Mucosa of stomach (tissue), 1 donor: ENCODE data around the gene CAMSAP2.

Source experiments
- H3K27me3 ChIP-seq: one replicate; pipeline ENCODE4 v1.7.0; 2013; ENCODE audit warnings: mild to moderate bottlenecking, low read length; ENCODE audit not compliant: control insufficient read depth, insufficient read depth
- H3K36me3 ChIP-seq: one replicate; pipeline ENCODE4 v1.7.0; 2013; ENCODE audit warnings: low read length; ENCODE audit not compliant: control insufficient read depth, insufficient read depth
- H3K4me1 ChIP-seq: one replicate; pipeline ENCODE4 v1.7.0; 2013; ENCODE audit warnings: mild to moderate bottlenecking, low read length; ENCODE audit not compliant: control insufficient read depth, insufficient read depth
- H3K4me3 ChIP-seq: one replicate; pipeline ENCODE4 v1.7.0; 2013; ENCODE audit warnings: low read length
- H3K9ac ChIP-seq: one replicate; pipeline ENCODE4 v1.7.0; 2013; ENCODE audit warnings: mild to moderate bottlenecking, low read length, moderate library complexity
- H3K9me3 ChIP-seq: one replicate; pipeline ENCODE4 v1.7.0; 2013; ENCODE audit warnings: mild to moderate bottlenecking, low read length, moderate library complexity; ENCODE audit not compliant: control insufficient read depth
- donor health status: Pancreatic carcinoma.

Gene CAMSAP2

DNA sequence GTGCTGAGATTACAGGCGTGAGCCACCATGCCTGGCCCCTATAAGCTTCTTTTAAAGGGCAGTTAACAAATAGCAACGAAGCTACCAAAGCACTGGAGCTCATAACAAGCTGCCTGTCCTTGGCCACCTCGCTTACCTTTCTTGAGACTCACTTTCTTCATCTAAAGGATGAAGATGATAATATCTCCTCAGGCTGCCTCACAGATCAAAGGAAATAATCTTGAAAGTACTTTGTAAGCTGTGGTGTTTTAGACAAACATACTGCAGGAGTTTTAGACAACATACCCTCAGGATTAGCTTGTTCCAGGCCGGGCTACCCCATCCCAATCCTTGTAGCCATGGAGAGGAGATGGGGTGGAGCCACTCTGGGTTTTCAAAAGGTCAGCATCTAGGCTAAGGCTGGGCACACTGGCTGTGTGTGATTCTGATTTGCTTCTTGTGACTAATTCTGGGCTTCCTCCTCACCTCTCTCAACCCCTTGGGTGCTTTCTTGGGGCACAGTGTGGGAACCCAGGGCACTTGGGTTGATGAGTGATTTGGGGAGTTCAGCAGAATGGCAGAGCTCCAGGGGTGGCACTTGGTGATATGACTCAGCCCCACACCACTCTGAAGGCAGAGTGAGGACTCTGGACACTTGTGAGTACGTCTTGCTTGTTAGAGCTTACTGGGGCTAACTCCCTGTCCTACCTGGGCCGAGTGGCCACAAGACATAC lies 139.3 kb downstream of the CAMSAP2 start:
- Histone ChIP-seq H3K4me1 (peaks cover 10% of the 10 kb centered on the region), H3K9me3 (no peaks in the 10 kb centered on the region), H3K36me3 (no peaks in the 10 kb centered on the region), H3K4me3 (no peak overlapping the region), H3K9ac (no peak overlapping the region), H3K27me3 (peaks cover 27% of the 10 kb centered on the region)

DNA sequence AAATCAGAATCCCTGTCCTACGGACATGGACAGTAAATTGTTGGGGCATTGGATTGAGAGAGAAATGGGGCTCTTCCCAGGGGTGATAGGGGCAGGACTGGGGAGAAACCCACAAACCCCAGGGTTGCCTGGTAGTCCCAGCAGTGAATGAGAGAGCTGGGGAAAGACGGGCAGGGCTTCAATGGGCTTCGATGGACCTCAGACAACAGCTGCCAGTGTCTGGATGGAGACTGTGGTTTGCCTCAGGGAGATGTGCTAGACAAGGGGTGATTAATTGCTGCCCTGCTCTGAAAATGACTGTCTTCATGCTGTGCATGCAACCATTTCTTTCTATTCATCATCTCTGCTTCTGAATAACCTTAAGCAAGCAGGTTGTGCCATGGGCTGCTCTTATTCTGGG lies 141.5 kb downstream of the CAMSAP2 start:
- peaks cover 7% of the 10 kb centered on the region for H3K27me3 ChIP-seq
- no peaks in the 10 kb centered on the region for H3K36me3 ChIP-seq

DNA sequence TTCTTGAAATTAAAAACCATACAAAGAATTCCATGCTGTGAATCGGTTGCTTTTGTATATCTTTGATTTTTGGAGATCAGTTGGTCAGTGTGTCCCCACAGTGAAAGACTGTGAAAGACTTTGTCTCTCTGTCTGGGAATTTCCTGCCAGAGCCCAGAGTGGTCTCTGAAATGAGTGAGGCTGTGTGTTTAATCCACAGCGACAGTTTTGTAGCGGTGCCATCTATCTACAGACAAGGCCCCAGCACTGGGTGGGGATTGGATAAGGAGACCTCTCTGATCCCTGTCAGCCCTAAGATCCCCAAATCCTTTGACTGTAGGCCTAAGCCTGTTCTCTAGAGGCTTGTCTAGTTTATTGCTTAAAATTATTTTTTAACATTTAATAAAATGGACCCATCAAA lies 144.4 kb downstream of the CAMSAP2 start:
- Histone ChIP-seq H3K9me3 (no peaks in the 10 kb centered on the region), H3K36me3 (no peaks in the 10 kb centered on the region), H3K27me3 (no peaks in the 10 kb centered on the region)

More for the DNA sequence above, 141.5 kb downstream of the CAMSAP2 start:
- Histone ChIP-seq H3K4me1 (no peaks in the 10 kb centered on the region), H3K4me3 (no peak overlapping the region), H3K9ac (no peak overlapping the region), H3K9me3 (no peaks in the 10 kb centered on the region)

DNA sequence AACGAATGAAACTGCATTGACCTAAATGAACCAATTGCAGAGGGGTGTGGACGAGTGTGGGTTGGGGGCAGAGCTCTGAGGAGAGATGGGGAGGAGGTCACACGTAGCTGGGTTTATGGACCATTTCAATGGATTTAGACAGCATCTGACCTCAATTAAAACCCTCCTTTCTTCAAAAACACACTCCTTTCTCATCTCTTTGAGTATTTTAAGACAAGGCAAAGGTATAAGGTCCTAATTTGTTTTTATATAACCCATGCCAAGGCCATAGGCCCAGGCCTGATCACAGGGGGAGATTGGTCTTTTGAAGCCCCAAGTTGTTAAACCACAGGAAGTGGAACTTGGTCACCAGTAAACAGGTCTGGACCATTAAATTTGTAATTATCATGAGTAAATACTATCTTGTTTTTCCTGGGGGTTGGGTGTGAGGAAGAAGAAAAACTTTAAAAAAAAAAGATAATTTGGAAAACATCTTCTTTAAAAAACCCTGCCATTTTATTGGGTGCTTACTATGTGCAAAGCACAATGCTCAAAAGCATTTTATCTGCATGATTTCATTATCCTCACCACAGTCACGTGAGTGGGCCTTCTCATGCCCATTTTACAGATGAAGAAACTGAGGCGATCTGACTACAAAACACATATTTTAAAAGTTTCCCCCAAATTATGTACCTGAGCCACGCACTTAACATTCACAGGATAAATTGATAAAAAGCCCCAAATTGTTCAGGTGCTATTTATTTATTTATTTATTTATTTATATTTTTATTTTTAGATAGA lies 147.1 kb downstream of the CAMSAP2 start:
- Histone ChIP-seq H3K4me1 (peaks cover 10% of the 10 kb centered on the region), H3K9me3 (no peaks in the 10 kb centered on the region)

More for the DNA sequence above, 144.4 kb downstream of the CAMSAP2 start:
- Histone ChIP-seq H3K9ac (no peak overlapping the region), H3K4me1 (no peaks in the 10 kb centered on the region), H3K4me3 (no peak overlapping the region)

DNA sequence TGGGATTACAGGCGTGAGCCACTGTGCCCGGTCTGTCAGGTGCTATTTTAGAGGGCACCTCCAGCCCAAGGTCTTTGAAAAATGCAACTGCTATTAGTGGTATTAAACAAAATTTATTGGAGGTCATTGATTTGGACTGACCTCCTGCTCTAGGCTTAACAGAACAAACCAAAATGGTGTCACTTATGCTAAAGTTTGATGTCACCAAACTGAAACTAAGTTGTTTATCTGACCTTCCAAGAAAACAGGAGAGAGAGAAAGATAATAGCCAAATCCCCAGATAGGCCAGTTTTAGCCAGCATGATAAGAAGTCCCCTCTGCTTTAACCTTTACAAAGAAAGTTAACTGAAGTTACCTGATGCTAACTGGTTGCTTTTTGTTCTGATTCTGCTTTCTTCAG lies 147.9 kb downstream of the CAMSAP2 start:
- H3K9ac ChIP-seq = no peak overlapping the region
- H3K9me3 ChIP-seq = no peaks in the 10 kb centered on the region
- H3K4me3 ChIP-seq = no peak overlapping the region
- peaks cover 5% of the 10 kb centered on the region for H3K27me3 ChIP-seq
- no peaks in the 10 kb centered on the region for H3K36me3 ChIP-seq
- peaks cover 15% of the 10 kb centered on the region for H3K4me1 ChIP-seq

More for the DNA sequence above, 147.1 kb downstream of the CAMSAP2 start:
- no peaks in the 10 kb centered on the region for H3K36me3 ChIP-seq
- H3K27me3 ChIP-seq = peaks cover 3% of the 10 kb centered on the region
- no peak overlapping the region for H3K9ac ChIP-seq
- H3K4me3 ChIP-seq = no peak overlapping the region

DNA sequence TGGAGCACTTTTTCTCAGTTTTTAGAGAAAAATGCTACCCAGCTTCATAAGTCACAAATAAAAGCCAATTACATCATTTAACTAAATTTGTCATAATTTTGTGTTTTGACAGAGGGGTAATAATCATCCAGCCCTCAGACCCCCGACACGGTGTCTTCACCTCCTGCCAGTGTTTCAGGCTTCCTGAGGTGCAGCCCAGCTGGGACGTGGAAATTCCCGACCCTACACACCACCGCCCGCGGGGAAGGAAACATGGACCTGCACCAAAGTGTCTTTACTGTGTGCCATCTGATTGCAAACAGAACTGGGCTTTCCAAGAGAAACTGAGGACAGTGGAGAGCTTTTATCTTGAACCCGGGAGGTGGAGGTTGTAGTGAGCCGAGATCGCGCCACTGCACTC lies 148.3 kb downstream of the CAMSAP2 start:
- Histone ChIP-seq H3K9me3 (no peaks in the 10 kb centered on the region), H3K9ac (no peak overlapping the region), H3K27me3 (peaks cover 5% of the 10 kb centered on the region), H3K4me1 (peaks cover 20% of the 10 kb centered on the region), H3K4me3 (no peak overlapping the region), H3K36me3 (no peaks in the 10 kb centered on the region)

DNA sequence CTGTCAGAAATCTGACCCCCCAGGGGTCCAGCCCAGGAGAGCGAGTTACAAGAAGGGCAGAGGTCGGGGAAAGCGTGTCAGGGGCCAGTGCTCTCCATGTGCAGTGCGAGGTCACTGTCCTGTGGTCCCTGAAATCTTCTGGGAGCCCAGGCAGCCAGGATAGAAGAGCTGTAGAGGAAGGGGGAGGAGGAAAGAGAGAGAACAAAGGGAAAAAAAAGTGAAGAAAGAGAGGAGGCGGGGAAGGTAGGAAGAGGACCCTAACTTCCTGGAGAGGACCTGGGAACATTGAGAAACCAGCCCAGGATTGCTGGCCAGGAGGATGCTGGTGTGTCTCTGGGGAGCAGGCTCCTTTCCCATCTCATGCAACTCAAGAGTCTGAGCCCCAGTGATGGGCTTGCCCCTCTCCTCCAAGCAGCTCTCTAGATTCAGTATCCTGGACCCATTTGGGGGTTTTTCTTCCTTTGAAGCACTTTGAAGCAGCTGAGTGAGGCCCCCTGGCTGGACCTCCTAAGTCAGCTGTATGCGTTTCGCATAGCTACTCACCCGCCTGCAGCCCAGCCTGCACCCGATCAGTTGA lies 149.2 kb downstream of the CAMSAP2 start:
- Histone ChIP-seq H3K36me3 (no peaks in the 10 kb centered on the region), H3K9ac (no peak overlapping the region), H3K4me1 (peaks cover 27% of the 10 kb centered on the region), H3K27me3 (peaks cover 5% of the 10 kb centered on the region), H3K4me3 (no peak overlapping the region), H3K9me3 (no peaks in the 10 kb centered on the region)

DNA sequence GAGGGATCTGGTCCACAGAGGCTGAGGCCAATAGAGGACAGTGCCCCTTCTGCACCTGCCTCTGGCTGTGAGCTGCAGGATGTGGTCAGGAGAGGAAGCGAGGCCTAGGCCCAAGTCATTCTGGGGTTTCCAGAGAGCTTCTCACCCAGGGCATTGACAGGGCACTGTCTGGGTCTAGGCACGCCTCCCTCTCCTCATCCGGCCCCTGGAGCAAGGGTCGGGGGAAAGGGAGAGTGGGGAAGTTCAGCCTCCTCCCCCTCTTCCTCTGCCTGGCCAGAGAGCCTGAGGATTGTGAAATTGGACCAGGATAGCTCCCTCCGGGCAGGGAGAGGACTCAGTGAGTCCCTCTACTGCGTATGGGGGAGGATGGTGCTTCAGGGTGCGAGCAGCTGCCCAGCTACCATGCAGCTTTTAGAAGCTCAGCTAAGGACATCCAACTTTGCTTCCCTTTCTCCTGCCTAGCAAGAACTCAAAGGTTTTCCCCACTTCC lies 149.7 kb downstream of the CAMSAP2 start:
- H3K4me1 ChIP-seq = peaks cover 27% of the 10 kb centered on the region
- no peaks in the 10 kb centered on the region for H3K9me3 ChIP-seq
- no peak overlapping the region for H3K9ac ChIP-seq
- H3K36me3 ChIP-seq = no peaks in the 10 kb centered on the region
- no peak overlapping the region for H3K4me3 ChIP-seq
- peaks cover 5% of the 10 kb centered on the region for H3K27me3 ChIP-seq

DNA sequence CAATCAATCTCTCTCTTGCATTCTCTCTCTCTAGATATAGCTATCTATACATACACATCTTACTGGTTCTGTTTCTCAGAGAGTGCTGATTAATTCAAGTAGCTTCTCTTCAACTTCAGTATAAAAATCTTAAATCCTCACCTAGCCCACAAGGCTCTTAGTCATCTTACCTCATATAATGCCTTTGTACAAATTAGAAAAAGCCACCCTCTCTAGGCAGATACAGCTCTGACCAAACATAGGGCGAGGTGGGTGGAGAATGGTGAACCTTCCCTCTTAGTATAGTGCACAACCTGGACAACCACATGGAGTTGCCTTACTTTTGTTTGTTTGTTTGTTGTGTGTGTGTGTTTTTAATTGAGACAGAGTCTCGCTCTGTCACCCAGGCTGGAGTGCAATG lies 150.9 kb downstream of the CAMSAP2 start:
- Histone ChIP-seq H3K9ac (no peak overlapping the region), H3K4me3 (no peak overlapping the region), H3K27me3 (peaks cover 5% of the 10 kb centered on the region), H3K4me1 (peaks cover 38% of the 10 kb centered on the region), H3K9me3 (no peaks in the 10 kb centered on the region), H3K36me3 (no peaks in the 10 kb centered on the region)

DNA sequence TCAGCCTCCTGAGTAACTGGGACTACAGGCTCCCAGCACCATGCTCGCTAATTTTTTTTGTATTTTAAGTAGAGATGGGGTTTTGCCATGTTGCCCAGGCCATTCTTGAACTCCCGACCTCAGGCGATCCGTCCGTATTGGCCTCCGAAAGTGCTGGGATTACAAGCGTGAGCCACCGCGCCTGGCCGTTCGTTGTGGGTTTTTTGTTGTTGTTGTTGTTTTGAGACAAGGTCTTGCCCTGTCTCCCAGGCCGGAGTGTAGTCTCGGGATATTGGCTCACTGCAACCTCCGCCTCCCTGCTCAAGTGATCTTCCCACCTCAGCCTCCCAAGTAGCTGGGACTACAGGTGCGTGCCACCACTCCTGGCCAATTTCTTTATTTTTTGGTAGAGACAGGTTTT lies 151.3 kb downstream of the CAMSAP2 start:
- peaks cover 38% of the 10 kb centered on the region for H3K4me1 ChIP-seq
- no peaks in the 10 kb centered on the region for H3K36me3 ChIP-seq
- H3K27me3 ChIP-seq = peaks cover 5% of the 10 kb centered on the region
- no peaks in the 10 kb centered on the region for H3K9me3 ChIP-seq
- no peak overlapping the region for H3K4me3 ChIP-seq
- H3K9ac ChIP-seq = no peak overlapping the region

DNA sequence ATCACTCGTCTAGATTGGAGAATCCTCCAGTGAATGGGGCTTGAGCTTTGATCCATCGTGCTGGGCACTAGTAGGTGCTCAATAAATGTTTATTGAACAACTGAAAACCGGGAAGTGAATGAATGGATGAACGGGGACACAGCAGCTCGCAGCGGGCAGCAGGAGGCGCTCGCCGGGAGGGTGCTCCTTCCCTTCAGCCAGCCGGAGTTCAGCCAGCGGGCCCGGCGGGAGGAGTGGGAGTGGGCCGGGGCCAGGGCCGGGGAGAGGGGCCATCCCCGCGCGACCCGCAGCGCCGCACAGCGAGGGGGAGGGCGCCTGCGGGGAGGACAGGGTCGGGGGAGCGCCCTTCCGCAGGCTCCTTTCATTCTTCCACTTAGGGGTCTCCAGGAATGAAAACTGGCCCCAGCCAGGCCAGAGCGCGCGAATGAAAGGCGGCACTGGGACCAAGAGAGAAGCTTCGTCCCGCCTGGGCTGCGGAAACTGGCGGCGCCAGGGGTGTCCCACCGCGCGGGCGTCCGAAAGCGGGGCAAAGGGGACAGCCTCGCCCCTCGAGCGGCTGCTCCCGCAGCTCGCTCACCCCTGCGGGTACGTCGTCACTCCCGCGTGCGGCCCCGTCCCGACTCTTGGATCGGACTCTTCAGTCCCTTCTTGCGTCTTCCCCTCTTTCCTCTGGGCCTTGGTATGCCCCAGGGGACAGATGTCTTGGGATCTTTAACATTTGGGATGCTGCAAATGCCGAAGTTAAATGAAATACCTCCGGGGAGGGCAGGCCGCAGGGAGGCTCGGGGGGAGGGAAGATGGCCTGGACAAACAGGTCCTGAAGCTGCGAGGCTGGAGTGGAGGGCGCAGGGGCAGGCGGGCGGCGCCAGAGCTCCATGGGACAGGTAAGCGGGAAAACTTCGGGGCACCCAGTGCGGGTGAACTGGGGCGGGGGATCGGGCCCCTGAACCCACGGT lies 152.4 kb downstream of the CAMSAP2 start:
- H3K36me3 ChIP-seq = no peaks in the 10 kb centered on the region
- H3K9me3 ChIP-seq = no peaks in the 10 kb centered on the region
- H3K4me1 ChIP-seq = peaks cover 38% of the 10 kb centered on the region
- peak overlapping the region; percentile 78 for H3K9ac ChIP-seq
- H3K4me3 ChIP-seq = peak overlapping the region; percentile 65
- H3K27me3 ChIP-seq = peaks cover 5% of the 10 kb centered on the region
